ENCODE data around the gene SMG6.

The SMG6 gene

GRCh38 chr17:2247005-2247404 lies 56.6 kb downstream of the SMG6 start:
- ChIA-PET CTCF (interaction anchor here (0.7 to 4.0 kb wide), 2 partner anchors 106 to 193 kb away, joined by 5 to 84 read pairs; partner anchors contain the start of gene HIC1), POLR2A (ENCODE audit: low non-redundant PET) (no interaction called here)
- no peak overlapping the region for H3K27ac ChIP-seq
- no peak for DNase-seq (ENCODE audit: low spot score)
- TF ChIP-seq, protein P1, sequence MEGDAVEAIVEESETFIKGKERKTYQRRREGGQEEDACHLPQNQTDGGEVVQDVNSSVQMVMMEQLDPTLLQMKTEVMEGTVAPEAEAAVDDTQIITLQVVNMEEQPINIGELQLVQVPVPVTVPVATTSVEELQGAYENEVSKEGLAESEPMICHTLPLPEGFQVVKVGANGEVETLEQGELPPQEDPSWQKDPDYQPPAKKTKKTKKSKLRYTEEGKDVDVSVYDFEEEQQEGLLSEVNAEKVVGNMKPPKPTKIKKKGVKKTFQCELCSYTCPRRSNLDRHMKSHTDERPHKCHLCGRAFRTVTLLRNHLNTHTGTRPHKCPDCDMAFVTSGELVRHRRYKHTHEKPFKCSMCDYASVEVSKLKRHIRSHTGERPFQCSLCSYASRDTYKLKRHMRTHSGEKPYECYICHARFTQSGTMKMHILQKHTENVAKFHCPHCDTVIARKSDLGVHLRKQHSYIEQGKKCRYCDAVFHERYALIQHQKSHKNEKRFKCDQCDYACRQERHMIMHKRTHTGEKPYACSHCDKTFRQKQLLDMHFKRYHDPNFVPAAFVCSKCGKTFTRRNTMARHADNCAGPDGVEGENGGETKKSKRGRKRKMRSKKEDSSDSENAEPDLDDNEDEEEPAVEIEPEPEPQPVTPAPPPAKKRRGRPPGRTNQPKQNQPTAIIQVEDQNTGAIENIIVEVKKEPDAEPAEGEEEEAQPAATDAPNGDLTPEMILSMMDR (conservative IDR thresholded peaks at IDR 0.05; ENCODE audit: low read depth), result no peak

- ChIA-PET POLR2A (ENCODE audit: low non-redundant PET) (interaction anchor here (0.5 kb wide), 1 partner anchor 10 kb away, joined by 5 read pairs; no protein-coding TSS in a partner anchor), CTCF (interaction anchor here (0.6 to 4.0 kb wide), 40 partner anchors 8 to 1336 kb away, joined by 3 to 84 read pairs (median 4); partner anchors contain the start of gene HIC1)
- H3K27ac ChIP-seq, result no peak overlapping the region
- peak; percentile 82 for DNase-seq (ENCODE audit: low spot score)
- TF ChIP-seq, protein P1 (conservative IDR thresholded peaks at IDR 0.05; ENCODE audit: low read depth), result peak; percentile 97
Measured at GRCh38 chr17:2244545-2245525, 58.8 kb downstream of the SMG6 start.

DNA sequence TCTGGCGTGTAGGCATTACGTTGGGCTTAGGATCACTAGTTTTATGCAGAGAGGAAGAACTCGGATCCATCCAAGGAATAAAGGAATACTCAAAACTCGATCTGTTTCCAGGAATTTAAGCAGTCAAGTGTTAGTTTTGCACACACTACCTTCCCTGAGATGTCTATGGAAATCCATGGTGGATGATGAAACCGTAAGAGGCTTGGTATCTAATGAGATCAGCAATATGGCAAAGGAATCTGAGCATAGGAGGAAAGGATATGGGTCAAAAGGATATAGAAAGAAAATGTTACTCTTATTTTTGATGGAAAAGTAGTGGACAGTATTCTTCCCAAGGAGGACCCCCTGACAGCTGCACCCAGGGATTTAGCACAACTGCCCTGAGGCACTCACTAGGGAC lies 59.6 kb downstream of the SMG6 start:
- TF ChIP-seq, protein P1 (conservative IDR thresholded peaks at IDR 0.05; ENCODE audit: low read depth), result no peak
- no peak for DNase-seq (ENCODE audit: low spot score)
- H3K27ac ChIP-seq, result no peak overlapping the region
- ChIA-PET POLR2A (ENCODE audit: low non-redundant PET) (no interaction called here), CTCF (interaction anchor here (0.6 to 4.0 kb wide), 12 partner anchors 7 to 193 kb away, joined by 3 to 84 read pairs (median 6); partner anchors contain the start of gene HIC1)

GRCh38 chr17:2241823-2242222 lies 61.8 kb downstream of the SMG6 start:
- ChIA-PET CTCF (interaction anchor here (1.8 kb wide), 1 partner anchor 187 kb away, joined by 9 read pairs; the partner anchor contains the start of gene HIC1), POLR2A (ENCODE audit: low non-redundant PET) (no interaction called here)
- no peak for DNase-seq (ENCODE audit: low spot score)
- no peak overlapping the region for H3K27ac ChIP-seq
- TF ChIP-seq, protein P1 (conservative IDR thresholded peaks at IDR 0.05; ENCODE audit: low read depth), result no peak

DNA sequence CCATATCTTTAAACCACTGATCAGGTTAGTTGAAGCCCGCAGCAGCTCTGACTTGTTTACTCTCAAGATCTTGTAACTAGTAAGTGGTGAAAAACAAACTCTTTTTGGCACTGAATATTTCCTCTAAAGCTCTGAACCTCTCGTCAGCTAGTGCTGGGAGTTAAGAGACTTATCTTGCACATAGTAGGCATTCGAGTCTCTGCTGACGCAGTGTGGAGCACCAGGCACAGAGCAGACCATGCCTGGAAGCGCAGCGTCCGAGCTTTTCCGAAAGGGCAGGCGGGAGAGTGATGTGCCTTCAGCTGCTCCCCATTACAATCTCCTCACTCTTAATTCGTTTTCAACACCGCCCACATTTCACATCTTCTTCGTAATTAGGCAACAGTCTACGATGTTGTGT lies 63.0 kb downstream of the SMG6 start:
- ChIA-PET POLR2A (ENCODE audit: low non-redundant PET) (no interaction called here), CTCF (interaction anchor here (0.7 to 1.8 kb wide), 2 partner anchors 182 to 186 kb away, joined by 3 to 9 read pairs; partner anchors contain the start of gene HIC1)
- TF ChIP-seq, protein P1 (conservative IDR thresholded peaks at IDR 0.05; ENCODE audit: low read depth), result no peak
- no peak for DNase-seq (ENCODE audit: low spot score)
- H3K27ac ChIP-seq, result peak overlapping the region; percentile 71

DNA sequence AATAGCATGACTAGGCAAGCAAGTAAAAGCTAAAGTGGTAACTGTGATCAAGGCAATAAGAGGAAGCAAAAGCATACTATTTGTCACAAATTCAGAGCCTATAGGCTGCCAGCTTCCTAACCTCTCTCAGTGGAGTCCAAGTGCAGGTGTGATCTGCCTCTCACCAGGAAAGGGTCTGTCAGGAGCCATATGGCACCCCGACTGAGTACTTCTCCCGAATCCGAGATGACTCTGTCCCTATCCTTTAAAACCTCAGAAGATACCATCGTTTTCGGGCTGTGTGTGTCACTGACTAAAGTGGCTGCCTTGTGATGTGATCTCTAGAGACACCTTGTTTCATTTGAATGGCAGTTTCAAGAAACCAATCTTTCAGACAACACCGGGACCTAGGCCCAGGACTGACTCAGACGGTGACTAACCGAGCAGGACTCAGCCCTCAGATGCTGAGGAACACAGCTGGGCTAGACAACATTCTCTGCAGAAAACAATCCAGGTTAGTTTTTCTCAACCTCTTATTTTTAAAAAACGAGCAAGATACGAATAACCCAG lies 63.6 kb downstream of the SMG6 start:
- TF ChIP-seq, protein P1 (conservative IDR thresholded peaks at IDR 0.05; ENCODE audit: low read depth), result no peak
- peak; percentile 84 for DNase-seq (ENCODE audit: low spot score)
- ChIA-PET CTCF (interaction anchor here (0.7 to 1.8 kb wide), 2 partner anchors 181 to 185 kb away, joined by 3 to 9 read pairs; partner anchors contain the start of gene HIC1), POLR2A (ENCODE audit: low non-redundant PET) (no interaction called here)
- peak overlapping the region; percentile 71 for H3K27ac ChIP-seq
